Measurements from ENCODE around the gene SLC9A7. TPM values are rescaled to one million over a fixed set of nuclear protein-coding genes. Genes with fewer than 3 reads are reported as not detected.

The SLC9A7 gene
- polyA plus RNA-seq, 2 donors, result 1.3 to 2.0 TPM

GRCh38 chrX:46755671-46756070, 3.2 kb downstream of the SLC9A7 start:
- Histone ChIP-seq H3K4me3 (ENCODE audit: low read depth in 1 of 2, low read length in 2 of 2) (no peak overlapping the region), H3K9me3 (ENCODE audit: control insufficient read depth in 2 of 2, insufficient read depth in 1 of 2, low read depth in 1 of 2, low read length in 1 of 2) (no peaks in the 10 kb centered on the region)
- WGBS, 2 donors, result 88 to 91% methylated on average over 10 of the region's 10 CpGs

GRCh38 chrX:46754586-46755061, 4.3 kb downstream of the SLC9A7 start:
- Histone ChIP-seq H3K9me3 (ENCODE audit: control insufficient read depth in 2 of 2, insufficient read depth in 1 of 2, low read depth in 1 of 2, low read length in 1 of 2) (no peaks in the 10 kb centered on the region), H3K27me3 (ENCODE audit: control insufficient read depth in 1 of 2, insufficient read depth in 2 of 2, low read length in 2 of 2) (no peaks in the 10 kb centered on the region), H3K27ac (ENCODE audit: low read depth in 2 of 2, low read length in 1 of 2) (no peak overlapping the region), H3K36me3 (ENCODE audit: control insufficient read depth in 2 of 2, insufficient read depth in 2 of 2, low read length in 1 of 2) (no peaks in the 10 kb centered on the region), H3K4me1 (ENCODE audit: control insufficient read depth in 2 of 2, insufficient read depth in 2 of 2, low read length in 1 of 2) (peaks cover 0 to 6% of the 10 kb centered on the region in 2 donors), H3K4me3 (ENCODE audit: low read depth in 1 of 2, low read length in 2 of 2) (no peak overlapping the region)
- 56 to 57% methylated on average over 3 of the region's 3 CpGs for WGBS, 2 donors

More at GRCh38 chrX:46755671-46756070, 3.2 kb downstream of the SLC9A7 start:
- Histone ChIP-seq H3K4me1 (ENCODE audit: control insufficient read depth in 2 of 2, insufficient read depth in 2 of 2, low read length in 1 of 2) (peaks cover 0 to 7% of the 10 kb centered on the region in 2 donors), H3K27ac (ENCODE audit: low read depth in 2 of 2, low read length in 1 of 2) (no peak overlapping the region), H3K36me3 (ENCODE audit: control insufficient read depth in 2 of 2, insufficient read depth in 2 of 2, low read length in 1 of 2) (no peaks in the 10 kb centered on the region), H3K27me3 (ENCODE audit: control insufficient read depth in 1 of 2, insufficient read depth in 2 of 2, low read length in 2 of 2) (no peaks in the 10 kb centered on the region)

GRCh38 chrX:46754036-46754435, 4.9 kb downstream of the SLC9A7 start:
- Histone ChIP-seq H3K27ac (ENCODE audit: low read depth in 2 of 2, low read length in 1 of 2) (no peak overlapping the region), H3K4me3 (ENCODE audit: low read depth in 1 of 2, low read length in 2 of 2) (no peak overlapping the region), H3K36me3 (ENCODE audit: control insufficient read depth in 2 of 2, insufficient read depth in 2 of 2, low read length in 1 of 2) (no peaks in the 10 kb centered on the region), H3K9me3 (ENCODE audit: control insufficient read depth in 2 of 2, insufficient read depth in 1 of 2, low read depth in 1 of 2, low read length in 1 of 2) (no peaks in the 10 kb centered on the region), H3K27me3 (ENCODE audit: control insufficient read depth in 1 of 2, insufficient read depth in 2 of 2, low read length in 2 of 2) (no peaks in the 10 kb centered on the region), H3K4me1 (ENCODE audit: control insufficient read depth in 2 of 2, insufficient read depth in 2 of 2, low read length in 1 of 2) (peaks cover 0 to 3% of the 10 kb centered on the region in 2 donors)

- H3K36me3 ChIP-seq (ENCODE audit: control insufficient read depth in 2 of 2, insufficient read depth in 2 of 2, low read length in 1 of 2), result no peaks in the 10 kb centered on the region
- no peak overlapping the region for H3K4me3 ChIP-seq (ENCODE audit: low read depth in 1 of 2, low read length in 2 of 2)
- no peaks in the 10 kb centered on the region for H3K9me3 ChIP-seq (ENCODE audit: control insufficient read depth in 2 of 2, insufficient read depth in 1 of 2, low read depth in 1 of 2, low read length in 1 of 2)
- H3K4me1 ChIP-seq (ENCODE audit: control insufficient read depth in 2 of 2, insufficient read depth in 2 of 2, low read length in 1 of 2), result no peaks in the 10 kb centered on the region
- 63 to 69% methylated on average over 1 of the region's 1 CpG for WGBS, 2 donors
- H3K27me3 ChIP-seq (ENCODE audit: control insufficient read depth in 1 of 2, insufficient read depth in 2 of 2, low read length in 2 of 2), result no peaks in the 10 kb centered on the region
- no peak overlapping the region for H3K27ac ChIP-seq (ENCODE audit: low read depth in 2 of 2, low read length in 1 of 2)
These were observed 8.0 kb downstream of the SLC9A7 start for GRCh38 chrX:46750889-46751288.

- Histone ChIP-seq H3K36me3 (ENCODE audit: control insufficient read depth in 2 of 2, insufficient read depth in 2 of 2, low read length in 1 of 2) (no peaks in the 10 kb centered on the region), H3K27ac (ENCODE audit: low read depth in 2 of 2, low read length in 1 of 2) (no peak overlapping the region), H3K4me3 (ENCODE audit: low read depth in 1 of 2, low read length in 2 of 2) (no peak overlapping the region), H3K9me3 (ENCODE audit: control insufficient read depth in 2 of 2, insufficient read depth in 1 of 2, low read depth in 1 of 2, low read length in 1 of 2) (no peaks in the 10 kb centered on the region), H3K27me3 (ENCODE audit: control insufficient read depth in 1 of 2, insufficient read depth in 2 of 2, low read length in 2 of 2) (no peaks in the 10 kb centered on the region), H3K4me1 (ENCODE audit: control insufficient read depth in 2 of 2, insufficient read depth in 2 of 2, low read length in 1 of 2) (no peaks in the 10 kb centered on the region)
- WGBS, 2 donors, result 59 to 62% methylated on average over 3 of the region's 3 CpGs
These were observed 14.9 kb downstream of the SLC9A7 start for GRCh38 chrX:46744009-46744408.

- H3K4me3 ChIP-seq (ENCODE audit: low read depth in 1 of 2, low read length in 2 of 2), result no peak overlapping the region
- H3K9me3 ChIP-seq (ENCODE audit: control insufficient read depth in 2 of 2, insufficient read depth in 1 of 2, low read depth in 1 of 2, low read length in 1 of 2), result no peaks in the 10 kb centered on the region
- H3K27me3 ChIP-seq (ENCODE audit: control insufficient read depth in 1 of 2, insufficient read depth in 2 of 2, low read length in 2 of 2), result no peaks in the 10 kb centered on the region
- H3K27ac ChIP-seq (ENCODE audit: low read depth in 2 of 2, low read length in 1 of 2), result no peak overlapping the region
- H3K4me1 ChIP-seq (ENCODE audit: control insufficient read depth in 2 of 2, insufficient read depth in 2 of 2, low read length in 1 of 2), result no peaks in the 10 kb centered on the region
- H3K36me3 ChIP-seq (ENCODE audit: control insufficient read depth in 2 of 2, insufficient read depth in 2 of 2, low read length in 1 of 2), result no peaks in the 10 kb centered on the region
- 74 to 91% methylated on average over 1 of the region's 1 CpG for WGBS, 2 donors
These were observed 15.9 kb downstream of the SLC9A7 start for GRCh38 chrX:46743046-46743445.

GRCh38 chrX:46739736-46740135, 19.2 kb downstream of the SLC9A7 start:
- no peak overlapping the region for H3K27ac ChIP-seq (ENCODE audit: low read depth in 2 of 2, low read length in 1 of 2)
- no peaks in the 10 kb centered on the region for H3K4me1 ChIP-seq (ENCODE audit: control insufficient read depth in 2 of 2, insufficient read depth in 2 of 2, low read length in 1 of 2)
- H3K27me3 ChIP-seq (ENCODE audit: control insufficient read depth in 1 of 2, insufficient read depth in 2 of 2, low read length in 2 of 2), result no peaks in the 10 kb centered on the region
- H3K4me3 ChIP-seq (ENCODE audit: low read depth in 1 of 2, low read length in 2 of 2), result no peak overlapping the region
- no peaks in the 10 kb centered on the region for H3K9me3 ChIP-seq (ENCODE audit: control insufficient read depth in 2 of 2, insufficient read depth in 1 of 2, low read depth in 1 of 2, low read length in 1 of 2)
- WGBS, 2 donors, result 29 to 31% methylated on average over 1 of the region's 1 CpG
- no peaks in the 10 kb centered on the region for H3K36me3 ChIP-seq (ENCODE audit: control insufficient read depth in 2 of 2, insufficient read depth in 2 of 2, low read length in 1 of 2)

- Histone ChIP-seq H3K9me3 (ENCODE audit: control insufficient read depth in 2 of 2, insufficient read depth in 1 of 2, low read depth in 1 of 2, low read length in 1 of 2) (no peaks in the 10 kb centered on the region), H3K36me3 (ENCODE audit: control insufficient read depth in 2 of 2, insufficient read depth in 2 of 2, low read length in 1 of 2) (no peaks in the 10 kb centered on the region), H3K27ac (ENCODE audit: low read depth in 2 of 2, low read length in 1 of 2) (no peak overlapping the region), H3K4me1 (ENCODE audit: control insufficient read depth in 2 of 2, insufficient read depth in 2 of 2, low read length in 1 of 2) (no peaks in the 10 kb centered on the region), H3K4me3 (ENCODE audit: low read depth in 1 of 2, low read length in 2 of 2) (no peak overlapping the region), H3K27me3 (ENCODE audit: control insufficient read depth in 1 of 2, insufficient read depth in 2 of 2, low read length in 2 of 2) (no peaks in the 10 kb centered on the region)
- WGBS, 2 donors, result 26 to 47% methylated on average over 2 of the region's 2 CpGs
These were observed 21.5 kb downstream of the SLC9A7 start for GRCh38 chrX:46737462-46737861.

GRCh38 chrX:46737041-46737440, 21.9 kb downstream of the SLC9A7 start:
- H3K36me3 ChIP-seq (ENCODE audit: control insufficient read depth in 2 of 2, insufficient read depth in 2 of 2, low read length in 1 of 2), result no peaks in the 10 kb centered on the region
- H3K9me3 ChIP-seq (ENCODE audit: control insufficient read depth in 2 of 2, insufficient read depth in 1 of 2, low read depth in 1 of 2, low read length in 1 of 2), result no peaks in the 10 kb centered on the region
- H3K27me3 ChIP-seq (ENCODE audit: control insufficient read depth in 1 of 2, insufficient read depth in 2 of 2, low read length in 2 of 2), result no peaks in the 10 kb centered on the region
- no peak overlapping the region for H3K4me3 ChIP-seq (ENCODE audit: low read depth in 1 of 2, low read length in 2 of 2)
- H3K27ac ChIP-seq (ENCODE audit: low read depth in 2 of 2, low read length in 1 of 2), result no peak overlapping the region
- H3K4me1 ChIP-seq (ENCODE audit: control insufficient read depth in 2 of 2, insufficient read depth in 2 of 2, low read length in 1 of 2), result no peaks in the 10 kb centered on the region

GRCh38 chrX:46735622-46736021, 23.3 kb downstream of the SLC9A7 start:
- Histone ChIP-seq H3K4me1 (ENCODE audit: control insufficient read depth in 2 of 2, insufficient read depth in 2 of 2, low read length in 1 of 2) (no peaks in the 10 kb centered on the region), H3K4me3 (ENCODE audit: low read depth in 1 of 2, low read length in 2 of 2) (no peak overlapping the region), H3K9me3 (ENCODE audit: control insufficient read depth in 2 of 2, insufficient read depth in 1 of 2, low read depth in 1 of 2, low read length in 1 of 2) (no peaks in the 10 kb centered on the region), H3K27ac (ENCODE audit: low read depth in 2 of 2, low read length in 1 of 2) (no peak overlapping the region), H3K27me3 (ENCODE audit: control insufficient read depth in 1 of 2, insufficient read depth in 2 of 2, low read length in 2 of 2) (no peaks in the 10 kb centered on the region), H3K36me3 (ENCODE audit: control insufficient read depth in 2 of 2, insufficient read depth in 2 of 2, low read length in 1 of 2) (no peaks in the 10 kb centered on the region)
- WGBS, 2 donors, result 78 to 95% methylated on average over 2 of the region's 2 CpGs
